ENCODE data around the gene TPO.

Gene TPO

DNA sequence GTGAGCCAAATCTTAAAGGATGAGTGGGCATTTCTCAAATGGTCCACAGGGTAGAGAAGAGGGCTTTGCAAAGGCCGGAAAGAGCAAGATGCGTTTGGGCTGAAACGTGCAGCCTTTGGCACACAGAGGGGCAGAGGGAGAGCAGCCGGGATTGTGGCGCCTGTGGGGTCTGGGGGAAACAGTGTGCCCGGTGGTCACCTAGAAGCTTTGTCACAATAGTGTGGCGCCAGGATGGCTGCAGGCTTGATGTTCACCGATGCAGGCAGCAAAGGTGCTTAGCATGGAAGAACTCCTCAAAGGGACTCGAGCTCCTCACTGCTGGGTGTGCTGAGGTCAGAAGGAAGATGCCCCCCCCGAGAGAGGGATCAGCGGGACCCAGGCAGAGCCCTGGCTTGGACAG, 23.8 kb downstream of the TPO start:
- Histone ChIP-seq H3K4me2 (ENCODE audit: low read length) (no peak overlapping the region), H3K27me3 (ENCODE audit: control insufficient read depth, insufficient read depth, low read length) (no peaks in the 10 kb centered on the region), H3K9me3 (ENCODE audit: control insufficient read depth, low read length) (no peaks in the 10 kb centered on the region), H2AFZ (no peak overlapping the region), H3K4me3 (ENCODE audit: low read depth, low read length) (no peak overlapping the region), H3K36me3 (ENCODE audit: control insufficient read depth, insufficient read depth, low read length) (no peaks in the 10 kb centered on the region), H3K27ac (no peak overlapping the region), H3K9ac (no peak overlapping the region), H3K4me1 (no peaks in the 10 kb centered on the region), H3K79me2 (no peaks in the 10 kb centered on the region)
- no peak for TF ChIP-seq CTCF (IDR thresholded peaks at IDR 0.05)

GRCh38 chr2:1437537-1437936, 24.3 kb downstream of the TPO start:
- no peak for TF ChIP-seq CTCF (IDR thresholded peaks at IDR 0.05)
- H2AFZ ChIP-seq: no peak overlapping the region
- no peaks in the 10 kb centered on the region for H3K27me3 ChIP-seq (ENCODE audit: control insufficient read depth, insufficient read depth, low read length)
- H3K4me3 ChIP-seq (ENCODE audit: low read depth, low read length): no peak overlapping the region
- no peaks in the 10 kb centered on the region for H3K36me3 ChIP-seq (ENCODE audit: control insufficient read depth, insufficient read depth, low read length)
- no peak overlapping the region for H3K9ac ChIP-seq
- H3K4me2 ChIP-seq (ENCODE audit: low read length): no peak overlapping the region
- H3K79me2 ChIP-seq: no peaks in the 10 kb centered on the region
- no peaks in the 10 kb centered on the region for H3K4me1 ChIP-seq
- H3K27ac ChIP-seq: no peak overlapping the region
- no peaks in the 10 kb centered on the region for H3K9me3 ChIP-seq (ENCODE audit: control insufficient read depth, low read length)

DNA sequence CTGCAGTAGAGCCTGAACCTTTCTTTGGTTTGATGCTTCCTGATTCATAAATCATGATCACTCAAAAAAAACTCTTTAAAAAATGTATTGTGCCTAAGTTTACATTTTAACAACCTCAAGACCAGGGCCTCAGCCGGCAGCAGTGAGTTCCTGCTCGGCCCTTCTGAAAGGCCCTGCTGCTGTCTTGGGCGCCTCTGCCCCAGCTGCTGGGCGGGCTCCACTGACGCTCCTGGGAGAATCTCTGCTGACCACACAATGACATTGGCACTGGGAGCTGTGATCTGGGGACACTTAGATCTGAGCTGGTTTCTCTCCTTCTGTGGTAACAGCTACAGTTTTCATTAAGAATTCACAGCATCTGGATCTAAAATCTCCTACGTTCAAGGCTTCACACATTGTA, 25.7 kb downstream of the TPO start:
- no peak overlapping the region for H3K4me3 ChIP-seq (ENCODE audit: low read depth, low read length)
- H3K4me1 ChIP-seq: no peaks in the 10 kb centered on the region
- no peaks in the 10 kb centered on the region for H3K79me2 ChIP-seq
- H3K27ac ChIP-seq: no peak overlapping the region
- H2AFZ ChIP-seq: no peak overlapping the region
- no peaks in the 10 kb centered on the region for H3K36me3 ChIP-seq (ENCODE audit: control insufficient read depth, insufficient read depth, low read length)
- no peak for TF ChIP-seq CTCF (IDR thresholded peaks at IDR 0.05)
- no peaks in the 10 kb centered on the region for H3K27me3 ChIP-seq (ENCODE audit: control insufficient read depth, insufficient read depth, low read length)
- no peak overlapping the region for H3K4me2 ChIP-seq (ENCODE audit: low read length)
- H3K9ac ChIP-seq: no peak overlapping the region
- no peaks in the 10 kb centered on the region for H3K9me3 ChIP-seq (ENCODE audit: control insufficient read depth, low read length)

- Histone ChIP-seq H3K4me3 (ENCODE audit: low read depth, low read length) (no peak overlapping the region), H3K4me1 (no peaks in the 10 kb centered on the region), H3K4me2 (ENCODE audit: low read length) (no peak overlapping the region), H3K79me2 (no peaks in the 10 kb centered on the region), H3K36me3 (ENCODE audit: control insufficient read depth, insufficient read depth, low read length) (no peaks in the 10 kb centered on the region), H3K27me3 (ENCODE audit: control insufficient read depth, insufficient read depth, low read length) (no peaks in the 10 kb centered on the region), H3K9me3 (ENCODE audit: control insufficient read depth, low read length) (no peaks in the 10 kb centered on the region), H3K9ac (no peak overlapping the region), H3K27ac (no peak overlapping the region), H2AFZ (no peak overlapping the region)
- TF ChIP-seq CTCF (IDR thresholded peaks at IDR 0.05): no peak
Measured at GRCh38 chr2:1440581-1440980, 27.3 kb downstream of the TPO start.

DNA sequence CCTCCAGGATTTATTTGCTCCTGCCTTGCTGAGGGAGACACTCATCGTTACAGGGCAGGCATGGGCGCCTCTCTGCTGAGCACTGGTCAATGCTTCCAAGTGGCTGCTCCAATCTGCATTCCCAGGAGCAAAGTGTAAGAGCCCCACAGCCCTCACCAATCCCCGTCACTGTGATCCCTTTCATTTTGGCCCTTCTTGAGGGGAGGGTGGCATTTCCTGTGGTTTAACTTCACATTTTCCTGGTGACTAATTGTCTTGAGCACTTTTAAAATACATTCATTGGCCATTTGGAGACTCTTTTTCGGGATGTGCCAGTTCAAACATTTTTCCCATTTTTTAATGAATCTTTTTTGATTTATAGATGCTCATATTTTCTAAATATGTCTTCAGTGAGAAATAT, 33.0 kb downstream of the TPO start:
- Histone ChIP-seq H3K27me3 (ENCODE audit: control insufficient read depth, insufficient read depth, low read length) (no peaks in the 10 kb centered on the region), H3K4me2 (ENCODE audit: low read length) (no peak overlapping the region), H3K36me3 (ENCODE audit: control insufficient read depth, insufficient read depth, low read length) (no peaks in the 10 kb centered on the region), H3K27ac (no peak overlapping the region), H3K79me2 (no peaks in the 10 kb centered on the region), H3K4me3 (ENCODE audit: low read depth, low read length) (no peak overlapping the region), H2AFZ (no peak overlapping the region), H3K9me3 (ENCODE audit: control insufficient read depth, low read length) (no peaks in the 10 kb centered on the region), H3K9ac (no peak overlapping the region), H3K4me1 (no peaks in the 10 kb centered on the region)
- no peak for TF ChIP-seq CTCF (IDR thresholded peaks at IDR 0.05)

Data from parathyroid adenoma (tissue), 2 donors.